IPS DF 4.7 (cell line): ENCODE results near the gene GJA1.
A peak's percentile ranks its signal among the peaks of the same experiment; 100 is the strongest.
"Not testable (repeated sequence)": the region's sequence is repeated elsewhere in the genome, so short reads cannot be mapped to it uniquely, and the experiment has no call there.

Experiments used
- DNase-seq: peaks from one replicate; pipeline ENCODE4 v3.0.0-alpha.2; 2013; ENCODE audit warnings: low spot score; ENCODE audit errors: extremely low read depth

The GJA1 gene

DNA sequence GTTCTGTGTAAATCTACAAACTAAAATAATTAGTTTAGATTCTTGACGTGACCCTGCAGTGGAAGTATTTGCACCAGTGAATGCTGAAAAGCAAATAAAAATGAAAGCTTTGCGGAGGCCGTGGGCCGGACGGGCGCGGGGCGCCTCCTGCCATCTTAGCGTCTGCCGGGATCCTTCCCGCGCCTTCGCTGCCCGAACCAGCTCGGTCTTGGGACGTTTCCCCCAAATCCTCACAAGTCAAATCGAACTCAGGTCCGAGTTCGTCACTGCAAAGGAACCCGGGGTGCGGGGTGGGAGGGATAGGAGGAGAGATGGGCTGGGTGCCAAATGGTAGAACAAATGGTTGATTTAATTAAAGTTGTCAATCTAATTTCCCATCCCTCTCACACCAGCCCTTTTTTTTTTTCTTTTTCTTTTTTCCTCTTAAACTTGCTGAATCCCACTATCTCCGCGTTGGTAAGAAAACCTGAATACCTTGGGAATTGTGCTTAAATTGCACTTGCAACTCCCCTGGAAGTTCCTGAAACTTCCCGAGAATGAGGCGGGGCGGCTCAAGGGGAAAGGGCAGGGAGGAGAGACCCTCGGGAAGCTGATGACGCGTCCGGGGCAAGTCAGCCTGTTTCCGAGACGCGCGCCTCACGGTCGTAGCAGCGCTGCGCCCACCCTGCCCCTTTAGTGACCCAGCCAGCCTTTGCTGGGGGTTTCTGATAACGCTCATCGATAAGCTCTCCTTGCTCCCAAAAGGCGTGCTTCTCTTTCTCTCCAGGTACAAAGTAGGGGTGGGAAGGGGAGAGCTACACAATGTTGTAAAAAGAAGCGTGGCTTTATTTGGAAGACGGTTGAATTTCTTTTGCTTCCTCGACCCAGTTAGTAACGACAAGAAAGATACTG lies 1.8 kb downstream of the GJA1 start:
- no peak for DNase-seq

DNA sequence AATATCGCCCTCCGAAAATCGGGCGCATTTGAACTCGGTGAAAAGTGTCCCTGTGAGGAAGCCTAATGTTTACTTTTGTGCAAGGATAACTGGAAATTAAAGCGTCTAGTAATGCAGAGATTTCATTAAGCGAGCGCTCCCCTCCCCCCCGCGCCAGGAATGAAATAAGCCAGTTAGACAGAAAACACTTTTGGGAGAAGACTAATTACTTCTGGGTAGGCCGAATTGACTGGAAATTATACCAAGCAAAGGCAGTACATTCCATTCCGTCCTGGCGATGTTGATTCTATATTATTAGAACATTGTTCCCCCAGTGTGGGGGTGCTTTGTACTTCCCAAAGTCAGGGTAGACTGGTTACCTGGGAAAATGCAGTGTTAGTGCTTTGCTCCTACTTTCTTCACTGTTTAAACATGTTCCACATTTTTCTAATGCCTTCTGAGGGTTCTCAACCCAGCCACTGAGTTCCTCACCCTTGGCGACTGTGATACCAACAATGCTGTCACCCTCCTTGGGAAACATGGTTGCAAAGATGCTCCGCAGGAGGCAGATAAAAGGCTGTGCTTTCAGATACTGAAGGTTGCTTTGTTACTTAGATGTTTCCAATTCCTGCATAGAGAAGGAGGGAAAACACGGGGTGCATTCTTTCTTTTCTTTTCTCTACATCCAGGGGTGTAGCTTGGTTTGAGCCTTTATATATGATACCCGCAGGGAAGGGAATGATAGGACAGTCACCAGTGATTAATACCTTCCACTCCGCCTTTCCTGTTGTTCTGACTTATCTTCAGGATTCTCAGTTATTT lies 2.6 kb downstream of the GJA1 start:
- peak; percentile 93 for DNase-seq

DNA sequence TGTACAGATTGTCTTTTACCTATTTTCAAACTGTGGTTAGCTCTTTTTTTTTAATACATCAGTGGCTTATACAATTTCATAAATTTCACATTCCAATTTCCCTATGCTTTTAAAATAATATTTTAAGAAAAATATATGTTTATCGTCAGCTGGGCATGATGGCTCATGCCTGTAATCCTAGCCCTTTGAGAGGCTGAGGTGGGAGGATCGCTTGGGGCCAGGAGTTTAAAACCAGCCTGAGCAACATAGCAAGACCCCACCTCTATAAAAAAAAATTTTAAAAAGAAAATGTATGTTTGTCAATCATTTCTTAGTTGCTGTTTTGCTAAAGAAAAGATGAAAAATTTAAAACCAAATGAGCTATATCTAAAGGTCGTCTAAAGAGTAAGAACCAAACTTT lies 3.4 kb downstream of the GJA1 start:
- DNase-seq: no peak

DNA sequence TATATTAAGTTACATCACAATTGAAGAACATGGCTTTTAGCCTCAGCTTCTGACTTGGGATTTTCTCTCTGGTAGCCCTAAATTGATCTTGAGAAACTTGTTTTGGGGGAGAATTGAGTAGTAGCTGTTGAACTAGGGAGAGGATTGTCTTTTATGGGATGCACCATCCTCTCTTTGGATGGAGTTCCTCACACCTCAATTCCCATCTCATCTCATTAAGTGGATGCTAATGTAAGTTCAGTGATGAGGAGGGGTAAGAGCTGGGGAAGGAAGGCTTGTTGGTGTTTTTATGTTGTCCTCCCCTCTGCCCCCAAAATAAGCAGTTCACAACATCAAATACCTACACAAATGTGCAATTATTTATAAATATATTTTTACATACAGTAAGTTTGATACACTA lies 4.0 kb downstream of the GJA1 start:
- no peak for DNase-seq

DNA sequence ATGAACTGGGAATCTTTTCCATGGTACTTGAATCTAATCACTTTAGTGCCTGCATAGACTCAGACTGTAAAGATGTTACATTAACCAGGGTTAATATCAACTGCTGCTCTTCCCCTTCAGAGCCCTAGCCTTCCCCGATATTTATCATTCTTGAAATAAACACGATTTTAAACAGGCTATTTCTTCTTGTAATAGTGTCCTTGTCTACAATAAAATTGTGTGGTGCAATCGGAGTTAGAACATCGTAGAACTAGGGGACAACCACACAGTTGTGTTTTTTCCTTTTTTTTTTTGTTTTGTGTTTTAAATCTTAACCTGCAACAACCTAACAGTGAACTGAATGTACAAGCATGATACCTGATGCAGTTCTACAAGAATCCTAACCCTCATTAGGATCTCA lies 4.5 kb downstream of the GJA1 start:
- DNase-seq: no peak

DNA sequence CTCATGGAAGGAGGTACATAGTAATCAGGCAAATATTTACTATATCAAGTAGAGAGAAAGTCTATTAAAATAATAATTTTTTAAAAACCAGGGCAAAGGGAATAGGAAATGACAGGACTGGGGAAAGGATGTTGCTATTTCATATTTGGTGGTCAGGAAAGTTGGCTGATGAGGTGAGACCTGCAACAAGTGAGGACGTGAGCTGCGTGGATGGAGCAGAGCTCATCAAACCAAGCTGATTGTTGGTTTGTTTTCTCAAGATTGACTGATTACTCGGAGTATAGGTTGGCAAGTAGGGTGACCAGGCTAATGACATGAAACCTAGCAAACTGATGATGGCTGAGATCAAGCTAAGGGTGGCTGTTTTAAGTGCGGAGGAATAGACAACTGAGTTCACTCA lies 6.0 kb downstream of the GJA1 start:
- DNase-seq: no peak

DNA sequence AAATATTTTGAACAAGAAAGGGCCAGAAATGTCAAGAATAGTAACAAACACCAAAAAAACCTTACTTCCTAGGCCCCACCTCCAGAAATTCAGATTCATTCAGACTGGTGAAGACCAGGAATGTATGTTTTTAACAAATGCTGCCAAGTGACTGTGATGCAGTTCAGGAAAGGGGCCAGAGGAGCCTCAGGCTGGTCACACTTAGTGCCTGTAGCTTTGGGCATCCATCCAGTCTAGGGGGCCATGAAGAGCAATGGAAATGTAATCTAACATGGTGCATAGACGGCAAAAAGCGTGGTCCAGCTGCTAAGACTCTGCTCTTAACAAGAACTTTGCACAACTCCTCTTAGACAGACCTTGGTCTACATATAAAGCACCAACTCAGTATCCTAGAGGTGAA lies 7.1 kb downstream of the GJA1 start:
- DNase-seq: no peak

DNA sequence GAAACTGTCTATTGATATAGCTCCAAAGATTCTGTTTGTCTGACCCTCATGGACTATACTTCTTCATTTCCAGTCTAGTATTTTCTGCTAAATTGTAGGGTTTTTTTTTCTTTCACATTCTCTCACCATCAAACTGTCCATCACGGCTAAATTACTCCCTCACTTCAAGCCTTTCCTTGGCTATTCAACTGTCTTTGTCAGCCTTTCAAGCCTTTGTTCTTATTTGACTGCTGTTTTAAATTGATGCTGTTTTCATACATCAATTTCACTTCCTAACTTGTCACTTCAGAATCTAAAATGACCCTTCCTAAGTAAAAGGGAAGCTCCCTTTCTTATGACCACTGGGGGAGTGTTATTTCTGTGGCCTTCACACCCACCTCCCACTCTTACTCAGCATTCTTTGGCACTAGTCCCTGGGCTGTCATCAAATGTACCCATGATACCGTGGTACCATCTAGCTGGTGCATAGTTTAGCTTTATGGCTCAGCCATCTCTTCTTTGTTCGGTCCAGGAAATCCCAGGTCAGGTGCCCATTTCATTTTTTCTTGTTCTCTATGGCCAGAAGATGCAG lies 8.6 kb downstream of the GJA1 start:
- DNase-seq: no peak

DNA sequence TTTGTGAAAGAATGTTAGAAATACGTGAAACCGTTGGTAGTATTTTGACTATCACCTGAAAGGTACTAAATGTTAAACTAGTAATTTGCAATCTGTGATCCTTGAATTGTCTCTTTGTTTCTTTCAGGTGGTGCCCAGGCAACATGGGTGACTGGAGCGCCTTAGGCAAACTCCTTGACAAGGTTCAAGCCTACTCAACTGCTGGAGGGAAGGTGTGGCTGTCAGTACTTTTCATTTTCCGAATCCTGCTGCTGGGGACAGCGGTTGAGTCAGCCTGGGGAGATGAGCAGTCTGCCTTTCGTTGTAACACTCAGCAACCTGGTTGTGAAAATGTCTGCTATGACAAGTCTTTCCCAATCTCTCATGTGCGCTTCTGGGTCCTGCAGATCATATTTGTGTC lies 11.3 kb downstream of the GJA1 start:
- DNase-seq: not testable (repeated sequence)

DNA sequence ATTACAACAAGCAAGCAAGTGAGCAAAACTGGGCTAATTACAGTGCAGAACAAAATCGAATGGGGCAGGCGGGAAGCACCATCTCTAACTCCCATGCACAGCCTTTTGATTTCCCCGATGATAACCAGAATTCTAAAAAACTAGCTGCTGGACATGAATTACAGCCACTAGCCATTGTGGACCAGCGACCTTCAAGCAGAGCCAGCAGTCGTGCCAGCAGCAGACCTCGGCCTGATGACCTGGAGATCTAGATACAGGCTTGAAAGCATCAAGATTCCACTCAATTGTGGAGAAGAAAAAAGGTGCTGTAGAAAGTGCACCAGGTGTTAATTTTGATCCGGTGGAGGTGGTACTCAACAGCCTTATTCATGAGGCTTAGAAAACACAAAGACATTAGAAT lies 12.3 kb downstream of the GJA1 start:
- DNase-seq: not testable (repeated sequence)

DNA sequence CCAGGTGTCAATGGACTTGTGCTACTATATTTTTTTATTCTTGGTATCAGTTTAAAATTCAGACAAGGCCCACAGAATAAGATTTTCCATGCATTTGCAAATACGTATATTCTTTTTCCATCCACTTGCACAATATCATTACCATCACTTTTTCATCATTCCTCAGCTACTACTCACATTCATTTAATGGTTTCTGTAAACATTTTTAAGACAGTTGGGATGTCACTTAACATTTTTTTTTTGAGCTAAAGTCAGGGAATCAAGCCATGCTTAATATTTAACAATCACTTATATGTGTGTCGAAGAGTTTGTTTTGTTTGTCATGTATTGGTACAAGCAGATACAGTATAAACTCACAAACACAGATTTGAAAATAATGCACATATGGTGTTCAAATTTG lies 13.1 kb downstream of the GJA1 start:
- not testable (repeated sequence) for DNase-seq

DNA sequence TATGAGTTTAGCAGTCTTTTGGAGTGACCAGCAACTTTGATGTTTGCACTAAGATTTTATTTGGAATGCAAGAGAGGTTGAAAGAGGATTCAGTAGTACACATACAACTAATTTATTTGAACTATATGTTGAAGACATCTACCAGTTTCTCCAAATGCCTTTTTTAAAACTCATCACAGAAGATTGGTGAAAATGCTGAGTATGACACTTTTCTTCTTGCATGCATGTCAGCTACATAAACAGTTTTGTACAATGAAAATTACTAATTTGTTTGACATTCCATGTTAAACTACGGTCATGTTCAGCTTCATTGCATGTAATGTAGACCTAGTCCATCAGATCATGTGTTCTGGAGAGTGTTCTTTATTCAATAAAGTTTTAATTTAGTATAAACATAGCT lies 13.9 kb downstream of the GJA1 start:
- DNase-seq: no peak

DNA sequence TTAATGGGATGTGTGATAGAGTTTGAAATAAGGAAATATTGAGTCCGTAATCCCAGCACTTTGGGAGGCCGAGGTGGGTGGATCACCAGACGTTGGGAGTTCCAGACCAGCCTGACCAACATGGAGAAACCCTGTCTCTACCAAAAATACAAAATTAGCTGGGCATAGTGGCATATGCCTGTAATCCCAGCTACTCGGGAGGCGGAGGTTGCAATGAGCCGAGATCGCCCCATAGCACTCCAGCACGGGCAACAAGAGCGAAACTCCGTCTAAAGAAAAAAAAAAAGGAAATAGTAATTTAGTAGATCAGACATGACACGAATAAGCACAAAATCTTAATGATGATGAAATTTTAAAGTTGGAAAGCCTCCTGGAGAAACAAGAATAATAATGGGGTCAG lies 14.8 kb downstream of the GJA1 start:
- DNase-seq: no peak

DNA sequence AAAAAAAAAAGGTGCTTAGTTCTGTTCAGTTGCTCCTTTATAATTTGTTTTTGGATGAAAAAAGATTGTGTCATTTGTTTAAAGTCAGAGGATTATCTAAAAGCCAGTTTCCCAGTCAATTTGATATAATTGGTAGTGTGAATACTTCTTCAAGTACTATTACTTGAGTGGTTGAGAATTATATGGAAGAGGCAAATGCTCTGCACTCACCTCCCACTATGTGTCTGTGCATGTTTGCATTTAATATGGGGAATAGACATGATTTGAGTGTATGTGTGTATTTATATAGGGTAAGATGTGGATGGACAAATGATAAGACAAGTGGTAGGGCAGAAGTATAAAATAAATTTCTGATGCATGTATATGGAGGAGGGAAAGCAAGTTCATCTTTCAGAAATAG lies 15.8 kb downstream of the GJA1 start:
- DNase-seq: no peak

DNA sequence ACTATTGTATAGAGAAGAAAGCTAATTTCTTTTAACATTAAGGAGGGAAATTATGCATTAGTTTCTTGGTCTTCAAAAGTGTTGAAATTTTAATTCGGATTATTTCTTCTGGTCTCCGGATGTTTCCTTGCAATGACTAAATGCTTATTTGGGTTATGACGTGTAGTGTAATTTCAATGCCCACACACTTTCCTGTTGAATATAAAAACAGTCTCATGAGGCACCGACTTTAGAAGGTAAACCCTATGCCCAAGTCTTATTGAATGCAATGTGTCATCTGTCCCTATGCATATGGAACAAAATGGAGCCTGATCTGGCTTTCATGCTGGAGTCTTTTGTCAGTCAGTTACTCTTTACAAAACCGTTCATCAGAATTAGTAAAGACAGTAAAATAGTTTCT lies 17.7 kb downstream of the GJA1 start:
- DNase-seq: no peak

DNA sequence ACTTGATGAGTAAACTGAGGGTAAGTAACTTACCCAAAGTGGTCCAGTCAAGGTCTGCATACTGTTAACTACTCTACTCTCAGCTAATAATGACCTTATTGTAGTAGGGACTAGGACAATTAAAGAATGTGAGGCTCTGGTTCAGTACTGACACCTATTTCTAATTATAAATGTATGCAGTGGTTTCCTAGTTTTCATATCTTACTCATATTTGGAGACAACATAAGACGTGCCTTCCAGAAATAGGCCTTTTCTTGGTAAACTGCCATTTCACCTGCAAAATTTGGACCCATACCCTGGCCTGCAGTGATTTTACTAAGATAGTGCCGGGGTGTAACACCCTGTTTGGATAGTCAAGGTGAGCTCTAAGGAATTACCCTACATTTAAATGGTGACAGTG lies 24.7 kb downstream of the GJA1 start:
- DNase-seq: no peak

DNA sequence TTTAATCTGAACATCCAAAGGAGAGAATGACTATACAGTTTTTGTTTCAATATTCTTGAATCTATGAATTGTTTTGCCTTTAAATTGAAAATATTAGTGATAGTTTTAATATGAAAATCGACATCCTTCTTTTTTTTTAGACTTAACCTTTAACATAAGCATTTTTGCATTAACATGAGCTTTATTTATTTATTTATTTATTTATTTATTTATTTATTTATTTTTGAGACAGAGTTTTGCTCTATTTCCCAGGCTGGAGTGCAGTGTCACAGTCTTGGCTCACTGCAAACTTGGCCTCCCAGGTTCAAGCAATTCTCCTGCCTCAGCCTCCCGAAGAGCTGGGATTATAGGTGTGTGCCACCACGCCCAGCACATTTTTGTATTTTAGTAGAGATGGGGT lies 27.6 kb downstream of the GJA1 start:
- DNase-seq: no peak

DNA sequence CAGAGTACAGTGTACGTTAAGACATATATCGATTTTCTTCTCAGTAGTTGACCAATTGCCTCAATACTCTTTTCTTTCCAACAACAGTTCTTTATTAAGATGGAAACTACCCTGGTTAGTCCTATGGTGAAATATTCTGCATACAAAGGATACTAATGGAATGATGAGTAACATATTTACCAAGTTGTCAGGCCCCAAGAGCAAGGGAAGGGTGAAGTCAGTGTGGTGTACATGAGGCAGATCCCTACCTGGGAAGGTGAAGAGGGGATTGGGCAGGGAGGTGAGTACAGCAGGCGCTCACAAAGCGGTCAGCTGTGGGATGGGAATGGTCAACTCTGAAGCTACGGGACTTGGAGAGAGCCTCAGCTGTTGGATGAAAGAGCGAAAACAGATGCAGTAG lies 29.7 kb downstream of the GJA1 start:
- DNase-seq: no peak

DNA sequence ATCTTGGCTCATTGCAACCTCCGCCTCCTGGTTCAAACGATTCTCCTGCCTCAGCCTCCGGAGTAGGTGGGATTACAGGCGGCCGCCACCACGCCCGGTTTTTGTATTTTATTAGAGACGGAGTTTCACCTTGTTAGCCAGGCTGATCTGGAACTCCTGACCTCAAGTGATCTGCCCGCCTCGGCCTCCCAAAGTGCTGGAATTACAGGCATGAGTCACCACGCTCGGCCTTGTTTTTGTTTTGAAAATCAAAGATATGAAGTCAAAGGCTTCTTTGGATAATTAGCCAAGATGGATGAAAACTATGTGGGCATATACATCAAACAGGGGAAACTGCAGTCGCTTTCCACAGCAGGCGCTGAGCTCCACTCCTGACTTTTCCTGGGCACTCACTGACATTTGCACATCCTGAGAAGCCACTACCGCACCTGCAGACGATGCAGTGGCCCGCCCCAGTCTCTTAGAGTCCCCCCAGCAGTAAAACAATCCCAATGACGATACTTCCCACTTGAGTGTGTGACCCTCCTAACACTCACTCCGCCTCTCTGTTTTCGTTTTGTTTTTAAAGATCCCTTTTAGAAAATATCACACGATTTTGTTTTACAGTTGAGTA lies 44.1 kb downstream of the GJA1 start:
- DNase-seq: no peak

DNA sequence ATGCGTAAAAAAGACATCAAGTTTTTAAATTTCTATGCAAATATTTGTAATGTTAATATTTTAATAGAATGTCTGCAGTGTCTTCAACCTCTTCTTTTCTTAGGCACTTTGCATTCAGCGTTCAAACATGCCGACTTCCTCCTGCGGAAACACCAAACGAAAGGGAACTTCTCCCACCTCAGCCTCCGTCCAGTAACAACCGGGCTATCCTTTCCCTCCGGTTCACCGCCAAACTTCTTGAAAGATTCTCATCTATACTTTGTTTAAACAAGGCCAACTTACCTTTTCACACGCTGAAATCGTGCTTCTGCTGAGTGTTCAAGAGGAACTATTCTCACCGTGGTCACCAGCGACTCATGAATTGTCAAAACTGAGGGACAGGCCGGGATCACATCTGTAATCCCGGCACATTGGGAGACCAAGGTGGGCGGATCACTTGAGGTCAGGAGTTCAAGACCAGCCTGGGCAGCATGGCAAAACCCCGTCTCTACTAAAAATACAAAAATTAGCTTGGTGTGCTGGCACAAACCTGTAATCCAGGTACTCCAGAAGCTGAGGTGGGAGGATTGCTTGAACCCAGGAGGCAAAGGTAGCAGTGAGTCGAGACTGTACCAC lies 44.8 kb downstream of the GJA1 start:
- no peak for DNase-seq

DNA sequence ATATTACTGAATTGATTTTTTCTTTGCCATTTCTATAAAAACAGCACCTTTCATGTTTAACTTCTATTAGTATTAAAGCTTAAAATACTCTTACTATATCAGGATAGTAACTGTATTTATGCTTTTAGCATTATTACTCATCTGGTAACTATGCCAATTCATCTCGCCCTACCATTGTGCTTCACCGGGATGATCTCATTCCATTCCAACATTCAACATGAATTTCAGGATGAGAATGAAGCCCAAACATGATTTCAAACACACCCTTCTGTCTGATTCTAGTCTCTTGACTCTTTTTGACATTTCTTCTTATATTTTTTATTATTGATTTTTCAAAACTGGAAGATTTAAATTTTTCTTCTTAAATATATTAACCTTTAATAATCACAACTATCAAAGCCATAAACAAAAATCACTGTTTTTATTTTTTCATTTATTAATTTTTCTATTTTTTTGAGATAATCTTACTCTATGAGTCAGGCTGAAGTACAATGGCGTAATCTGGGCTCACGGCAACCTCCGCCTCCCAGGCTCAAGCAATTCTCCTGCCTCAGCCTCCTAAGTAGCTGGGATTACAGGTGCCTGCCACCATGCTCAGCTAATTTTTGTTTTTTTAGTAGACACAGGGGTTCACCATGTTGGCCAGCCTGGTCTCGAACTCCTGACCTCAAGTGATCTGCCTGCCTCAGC lies 46.7 kb downstream of the GJA1 start:
- no peak for DNase-seq
